Prostate gland (tissue), 2 donors: ENCODE results near the gene TCP1.

Experiments used
- CTCF ChIP-seq, 4 experiments: fragments of 200-600 bp in 2 of 4; fragments of 450-650 bp in 2 of 4; sonication (generic) in 2 of 4; IDR thresholded peaks; 1 replicate in 3 of 4; 2 replicates in 1 of 4; pipeline ENCODE4 v1.5.1; 2016 to 2019; ENCODE audit warnings: antibody characterized with exemption in 4 of 4, mild to moderate bottlenecking in 2 of 4, moderate library complexity in 2 of 4
- POLR2A ChIP-seq: fragments of 450-650 bp; IDR thresholded peaks from one replicate; pipeline ENCODE4 v1.6.1; 2016; ENCODE audit warnings: antibody characterized with exemption, mild to moderate bottlenecking
- POLR2AphosphoS5 ChIP-seq: sonication (generic); formaldehyde crosslinking; IDR thresholded peaks from one replicate; pipeline ENCODE4 v1.6.1; 2017; ENCODE audit warnings: antibody characterized with exemption

GRCh38 chr6:159826004-159826403 lies 36.6 kb upstream of the TCP1 start:
- TF ChIP-seq CTCF (IDR thresholded peaks at IDR 0.05) (no peak), POLR2A (no peak), POLR2AphosphoS5 (no peak)
